Gastrocnemius medialis (tissue), 4 donors: ENCODE results near the gene CDH23. TPM values are rescaled to one million over a fixed set of nuclear protein-coding genes. Genes with fewer than 3 reads are reported as not detected.

Source experiments
- ATAC-seq, 2 donors: fragments of 150-250 bp; one replicate each; pipeline ENCODE4 v1.9.1; 2016
- DNase-seq, 2 donors: peaks; one replicate each; pipeline ENCODE4 v3.0.0-alpha.2; 2019
- H3K27ac ChIP-seq, 4 donors: fragments of 200-600 bp; sonication (generic); 1 replicate in 1 of 4; 2 replicates in 3 of 4; pipeline ENCODE4 v1.5.1; 2016 to 2018; ENCODE audit warnings: mild to moderate bottlenecking in 2 of 4, moderate library complexity in 1 of 4
- H3K27me3 ChIP-seq, 3 donors: fragments of 200-600 bp; sonication (generic) in 2 of 3; 1 replicate in 1 of 3; 2 replicates in 2 of 3; pipeline versions ENCODE4 v1.5.1 to v1.6.0; 2016 to 2019; ENCODE audit warnings: mild to moderate bottlenecking in 1 of 3, moderate library complexity in 1 of 3
- H3K36me3 ChIP-seq, 2 donors: fragments of 200-600 bp; sonication (generic) in 1 of 2; one replicate each; pipeline ENCODE4 v1.5.1; 2017 to 2018
- H3K4me1 ChIP-seq, 2 donors: fragments of 200-600 bp; sonication (generic) in 1 of 2; one replicate each; pipeline ENCODE4 v1.5.1; 2016 to 2017; ENCODE audit warnings: mild to moderate bottlenecking in 2 of 2
- H3K4me3 ChIP-seq, 4 donors: fragments of 200-600 bp; sonication (generic) in 3 of 4; 1 replicate in 1 of 4; 2 replicates in 3 of 4; pipeline ENCODE4 v1.5.1; 2016 to 2019; ENCODE audit warnings: mild to moderate bottlenecking in 2 of 4
- H3K9me3 ChIP-seq, 3 donors: fragments of 200-600 bp; sonication (generic) in 2 of 3; 1 replicate in 1 of 3; 2 replicates in 2 of 3; pipeline ENCODE4 v1.5.1; 2016 to 2019
- CTCF ChIP-seq, 5 experiments: fragments of 450-650 bp in 3 of 5; fragments of 200-600 bp in 2 of 5; sonication (generic) in 2 of 5; IDR thresholded peaks in 4 of 5; conservative IDR thresholded peaks in 1 of 5; 1 replicate in 4 of 5; 2 replicates in 1 of 5; pipeline ENCODE4 v1.5.1; 2016 to 2019; ENCODE audit warnings: antibody characterized with exemption in 5 of 5, mild to moderate bottlenecking in 3 of 5, moderate library complexity in 3 of 5
- POLR2A ChIP-seq, 2 donors: fragments of 450-650 bp; IDR thresholded peaks; one replicate each; pipeline ENCODE4 v1.6.1; 2017; ENCODE audit warnings: antibody characterized with exemption in 2 of 2, mild to moderate bottlenecking in 2 of 2, moderate library complexity in 2 of 2
- in situ Hi-C, 4 donors: fragments of 200-750 bp; cut with MboI; loops; one replicate each; pipeline versions ENCODE4 v1.15.0 to v1.8.0; 2017; ENCODE audit warnings: low sequenced_read_pairs in 4 of 4
- intact Hi-C: fragments of 100-400 bp; cut with DNase I; formaldehyde crosslinking; loops from one replicate; pipeline ENCODE4 v1.15.1; 2023; ENCODE audit warnings: low total_unique reads
- total RNA-seq, 4 donors: library from RNA; depleted of rRNA; stranded (reverse); fragments of >200 nt; gene quantifications; one replicate each; pipeline versions ENCODE4 v1.1.0 to v1.2.3, GENCODE V29; 2016

The CDH23 gene
- total RNA-seq, 4 donors from 2014 or later, result 0.53 to 1.8 (median 1.2) TPM

- ATAC-seq, result no peak
- peak overlapping the region in 3 of 4 donors; percentile 61 to 69 (median 66) for H3K27ac ChIP-seq
- H3K4me3 ChIP-seq, result no peak overlapping the region
- H3K9me3 ChIP-seq, result no peaks in the 10 kb centered on the region
- in situ Hi-C loops, result loop anchor here (10.0 to 25.0 kb wide), 4 partner anchors 432 to 507 kb away; partner anchors contain the start of genes CDH23 (in 2 of the 4) and SLC29A3 (in 2 of the 4)
- DNase-seq, result no peak
- H3K36me3 ChIP-seq, result peaks cover 10 to 98% of the 10 kb centered on the region in 2 donors
- H3K27me3 ChIP-seq, result no peaks in the 10 kb centered on the region
- intact Hi-C loops, result no loop called here
- H3K4me1 ChIP-seq, result peaks cover 15 to 25% of the 10 kb centered on the region in 2 donors
- TF ChIP-seq POLR2A (IDR thresholded peaks at IDR 0.05), result no peak
- no peak for TF ChIP-seq CTCF (IDR thresholded peaks at IDR 0.05 in 4 of 5, conservative IDR thresholded peaks at IDR 0.05 in 1 of 5)
These were observed 422.7 kb downstream of the CDH23 start for GRCh38 chr10:71819441-71819861.

GRCh38 chr10:71819985-71820384 lies 423.3 kb downstream of the CDH23 start:
- peak overlapping the region in 3 of 4 donors; percentile 34 to 61 (median 38) for H3K27ac ChIP-seq
- TF ChIP-seq CTCF (IDR thresholded peaks at IDR 0.05 in 4 of 5, conservative IDR thresholded peaks at IDR 0.05 in 1 of 5), result no peak
- no peak for TF ChIP-seq POLR2A (IDR thresholded peaks at IDR 0.05)
- H3K4me1 ChIP-seq, result peaks cover 15 to 25% of the 10 kb centered on the region in 2 donors
- no peaks in the 10 kb centered on the region for H3K9me3 ChIP-seq
- intact Hi-C loops (no loop called here), in situ Hi-C loops (loop anchor here (10.0 to 25.0 kb wide), 4 partner anchors 433 to 508 kb away; partner anchors contain the start of genes CDH23 (in 2 of the 4) and SLC29A3 (in 2 of the 4))
- H3K36me3 ChIP-seq, result peaks cover 10 to 100% of the 10 kb centered on the region in 2 donors
- DNase-seq, result no peak
- H3K27me3 ChIP-seq, result no peaks in the 10 kb centered on the region
- no peak overlapping the region for H3K4me3 ChIP-seq
- ATAC-seq, result no peak

GRCh38 chr10:71820966-71821365 lies 424.2 kb downstream of the CDH23 start:
- in situ Hi-C loops, result loop anchor here in 3 of 4 donors (25.0 kb wide), 2 partner anchors 434 to 509 kb away; partner anchors contain the start of genes CDH23 (in 2 of the 3) and SLC29A3 (in 1 of the 3)
- peak overlapping the region in 1 of 4 donors; percentile 20 for H3K27ac ChIP-seq

GRCh38 chr10:71821909-71822763 lies 425.4 kb downstream of the CDH23 start:
- ATAC-seq (no peak), DNase-seq (no peak)
- H3K4me3 ChIP-seq, result no peak overlapping the region
- no peaks in the 10 kb centered on the region for H3K9me3 ChIP-seq
- TF ChIP-seq POLR2A (IDR thresholded peaks at IDR 0.05), result no peak
- no peak for TF ChIP-seq CTCF (IDR thresholded peaks at IDR 0.05 in 4 of 5, conservative IDR thresholded peaks at IDR 0.05 in 1 of 5)
- intact Hi-C loops (no loop called here), in situ Hi-C loops (loop anchor here in 3 of 4 donors (25.0 kb wide), 2 partner anchors 435 to 510 kb away; partner anchors contain the start of genes CDH23 (in 2 of the 3) and SLC29A3 (in 1 of the 3))
- no peak overlapping the region for H3K27ac ChIP-seq
- no peaks in the 10 kb centered on the region for H3K27me3 ChIP-seq
- peaks cover 10 to 100% of the 10 kb centered on the region in 2 donors for H3K36me3 ChIP-seq
- H3K4me1 ChIP-seq, result peaks cover 15% of the 10 kb centered on the region in 2 donors

More at GRCh38 chr10:71820966-71821365, 424.2 kb downstream of the CDH23 start:
- Histone ChIP-seq H3K27me3 (no peaks in the 10 kb centered on the region), H3K9me3 (no peaks in the 10 kb centered on the region), H3K4me3 (no peak overlapping the region), H3K4me1 (peaks cover 15 to 25% of the 10 kb centered on the region in 2 donors), H3K36me3 (peaks cover 10 to 100% of the 10 kb centered on the region in 2 donors)
- DNase-seq (no peak), ATAC-seq (no peak)
- TF ChIP-seq POLR2A (IDR thresholded peaks at IDR 0.05) (no peak), CTCF (IDR thresholded peaks at IDR 0.05 in 4 of 5, conservative IDR thresholded peaks at IDR 0.05 in 1 of 5) (no peak)
- intact Hi-C loops, result no loop called here
